Cardiac fibroblast (primary cell): ENCODE measurements around the gene EGFR.

Source experiments
- DNase-seq, 2 donors: peaks; one replicate each; pipeline versions ENCODE4 v3.0.0 to v3.0.0-alpha.2; 2010; ENCODE audit warnings: low read depth in 2 of 2
- H3K4me3 ChIP-seq, 2 donors: replicated peaks in 1 of 2; 1 replicate in 1 of 2; 2 replicates in 1 of 2; pipeline ENCODE4 v1.5.1; 2011; ENCODE audit warnings: low read depth in 2 of 2, low read length in 2 of 2, mild to moderate bottlenecking in 2 of 2, moderate library complexity in 1 of 2
- CTCF ChIP-seq: IDR thresholded peaks from one replicate; pipeline ENCODE4 v1.5.1; 2011; ENCODE audit warnings: low read depth, mild to moderate bottlenecking, low read length, inconsistent platforms

EGFR gene

GRCh38 chr7:55145606-55146005 is 126.8 kb downstream of the EGFR start:
- TF ChIP-seq CTCF = no peak
- no peak for DNase-seq
- no peak overlapping the region for H3K4me3 ChIP-seq

- no peak for TF ChIP-seq CTCF
- H3K4me3 ChIP-seq = no peak overlapping the region
- no peak for DNase-seq
These were observed 128.3 kb downstream of the EGFR start for GRCh38 chr7:55147101-55147500.

GRCh38 chr7:55147736-55148135 is 128.9 kb downstream of the EGFR start:
- DNase-seq = no peak
- TF ChIP-seq CTCF = no peak
- no peak overlapping the region for H3K4me3 ChIP-seq

DNA sequence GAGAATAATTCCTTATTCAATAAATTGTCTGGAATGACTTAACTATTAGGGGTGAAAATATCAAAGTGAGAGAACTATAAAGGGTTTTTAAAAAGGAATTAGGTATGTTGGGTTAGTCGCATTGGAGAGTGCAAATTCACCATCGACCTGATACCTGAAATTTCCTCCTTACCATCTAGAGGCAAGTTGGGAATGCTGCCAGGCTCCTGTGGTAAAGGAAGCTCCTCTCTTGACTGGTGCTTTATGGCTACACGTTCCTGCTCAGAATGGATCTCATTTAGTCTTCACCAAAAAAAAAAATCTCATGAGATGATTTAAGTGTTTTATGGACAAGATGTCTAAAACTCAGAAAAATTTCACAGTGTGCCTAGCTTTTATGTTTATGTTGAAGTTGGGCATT is 129.8 kb downstream of the EGFR start:
- no peak for DNase-seq
- no peak overlapping the region for H3K4me3 ChIP-seq
- no peak for TF ChIP-seq CTCF

DNA sequence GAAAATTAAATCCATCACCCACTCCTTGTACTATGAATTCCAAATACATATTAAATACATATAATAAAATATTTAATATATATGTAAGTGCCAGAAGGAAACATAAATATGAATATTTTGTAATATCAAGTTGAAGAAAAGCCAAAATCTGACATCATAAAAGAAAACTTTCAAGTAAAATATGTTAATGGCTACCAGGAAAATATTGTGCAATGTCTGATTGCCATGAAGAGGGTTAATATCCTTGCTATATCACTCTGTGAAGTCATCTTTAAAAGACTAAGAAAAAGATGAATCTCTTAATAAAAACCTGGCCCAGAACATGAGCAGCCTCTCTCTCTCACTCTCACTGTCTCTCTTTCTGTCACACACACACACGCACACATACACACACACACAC is 130.2 kb downstream of the EGFR start:
- peak; percentile 41 to 64 for DNase-seq
- H3K4me3 ChIP-seq = no peak overlapping the region
- TF ChIP-seq CTCF = no peak

DNA sequence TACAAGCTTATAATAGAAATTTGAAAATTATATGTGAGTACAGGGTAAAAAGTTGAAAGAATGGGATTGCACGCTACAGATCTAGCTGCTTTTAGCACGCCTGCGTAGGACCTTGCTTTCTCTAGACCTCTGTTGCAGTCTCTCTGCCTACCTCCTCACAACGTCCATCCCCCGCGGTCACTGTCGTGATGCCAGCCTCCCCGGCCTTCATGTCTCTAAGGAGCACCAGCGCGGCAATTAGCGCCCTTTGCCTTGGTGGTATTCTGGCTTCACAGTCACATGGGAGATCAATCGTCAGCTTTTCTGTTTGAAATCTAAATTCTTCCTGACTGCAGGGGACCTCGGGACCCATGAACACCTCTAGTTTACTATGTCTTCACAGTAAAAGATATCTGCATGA is 131.3 kb downstream of the EGFR start:
- H3K4me3 ChIP-seq = no peak overlapping the region
- DNase-seq = no peak
- TF ChIP-seq CTCF = no peak

DNA sequence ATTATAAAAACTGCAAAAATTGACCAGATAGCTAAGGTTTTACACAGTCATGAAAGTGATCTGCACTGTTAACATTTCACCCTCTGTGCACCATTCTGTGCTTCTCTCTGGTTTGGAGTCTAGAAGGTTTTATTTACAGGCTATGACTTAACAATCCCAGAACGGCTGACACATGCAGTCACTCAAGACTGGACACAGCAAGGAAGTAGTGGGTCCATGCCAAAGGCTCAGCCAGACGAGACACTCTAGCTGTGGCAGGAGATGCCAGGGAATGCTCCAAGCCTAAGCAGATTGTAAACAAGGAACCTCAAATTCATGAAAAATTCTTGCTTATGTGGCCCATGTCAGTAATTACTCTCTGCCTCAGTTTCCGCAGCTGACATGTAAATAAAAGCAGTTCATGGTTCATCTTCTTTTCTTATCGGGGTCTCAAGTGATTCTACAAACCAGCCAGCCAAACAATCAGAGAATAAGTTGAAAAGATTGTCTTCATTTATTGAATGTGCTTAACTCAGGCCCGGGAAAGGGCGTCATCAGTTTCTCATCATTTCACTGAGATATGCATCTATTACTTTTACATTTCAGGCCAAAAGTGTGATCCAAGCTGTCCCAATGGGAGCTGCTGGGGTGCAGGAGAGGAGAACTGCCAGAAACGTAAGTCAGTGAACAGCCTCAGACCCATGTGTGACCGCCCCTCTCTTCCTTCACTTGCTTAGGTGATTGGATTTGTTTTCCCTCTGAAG is 132.1 kb downstream of the EGFR start:
- no peak for DNase-seq
- TF ChIP-seq CTCF = no peak
- no peak overlapping the region for H3K4me3 ChIP-seq
